ENCODE results near the gene C19orf33.

The C19orf33 gene

DNA sequence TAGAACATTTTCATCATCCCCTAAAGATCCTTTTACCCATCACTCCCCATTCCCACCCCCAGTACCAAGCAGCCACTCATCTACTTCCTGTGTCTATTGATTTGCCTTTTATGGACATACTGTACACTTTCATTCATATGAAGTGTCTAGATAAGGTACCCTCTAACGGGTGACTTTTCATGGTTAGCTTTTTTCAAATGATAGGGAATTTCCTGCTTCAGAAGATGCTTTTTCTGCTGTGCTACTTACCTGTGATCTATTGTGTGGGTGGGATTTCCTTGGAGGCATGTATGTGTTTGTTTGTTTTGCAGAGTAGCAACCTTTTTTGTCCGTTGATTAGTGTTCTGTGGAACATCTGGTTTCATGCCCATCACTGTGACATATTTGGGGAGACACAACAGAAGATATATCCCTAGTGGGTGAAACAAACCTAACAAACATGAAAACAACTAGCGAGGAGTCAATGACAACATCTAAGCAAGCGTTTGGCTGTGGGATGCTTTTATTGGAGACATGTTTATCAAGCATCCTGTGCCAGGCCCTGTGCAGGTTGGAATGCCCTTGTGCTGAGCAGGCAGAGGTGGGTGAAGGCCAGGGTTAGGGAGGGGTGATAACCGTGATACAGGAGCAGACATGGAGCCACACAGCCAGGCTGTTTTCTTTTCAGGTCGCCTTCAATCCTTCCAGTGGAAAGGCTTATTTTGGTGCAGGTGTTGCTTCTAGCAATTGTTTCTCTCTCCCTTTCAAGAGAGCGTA is 22.1 kb upstream of the C19orf33 start:
- no peaks in the 10 kb centered on the region for H3K27me3 ChIP-seq (ENCODE audit: insufficient read depth, low read length)
- H3K79me2 ChIP-seq (ENCODE audit: control insufficient read depth, insufficient read depth, low read length, unreplicated experiment) = no peaks in the 10 kb centered on the region
- no peak overlapping the region for H2AFZ ChIP-seq (ENCODE audit: low read length, unreplicated experiment)
- no peaks in the 10 kb centered on the region for H3K36me3 ChIP-seq (ENCODE audit: insufficient read depth, low read length)
- no peak overlapping the region for H3K27ac ChIP-seq (ENCODE audit: low read depth, low read length)
- peaks cover 19% of the 10 kb centered on the region for H3K4me1 ChIP-seq (ENCODE audit: control insufficient read depth, insufficient read depth, low read length, unreplicated experiment)
- H3K4me3 ChIP-seq (ENCODE audit: low read depth, low read length) = no peak overlapping the region

DNA sequence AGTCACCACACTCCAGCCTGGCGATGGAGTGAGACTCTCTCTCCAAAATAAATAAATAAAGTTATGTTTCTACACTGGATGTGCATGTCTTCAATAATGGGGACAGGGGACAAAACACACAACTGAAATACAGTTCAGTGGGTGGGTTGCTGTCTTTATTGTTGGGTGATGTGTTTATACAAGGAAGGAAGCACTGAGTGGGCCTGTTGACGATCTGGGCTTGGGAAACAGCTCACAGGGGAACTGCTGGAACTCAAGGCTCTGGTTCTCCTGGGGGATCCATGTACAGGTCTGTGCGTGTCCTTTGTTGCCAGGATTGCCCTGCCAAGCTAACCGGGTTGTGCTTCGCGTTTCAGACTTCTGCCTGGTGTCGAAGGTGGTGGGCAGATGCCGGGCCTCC is 20.8 kb upstream of the C19orf33 start:
- H3K36me3 ChIP-seq (ENCODE audit: insufficient read depth, low read length) = no peaks in the 10 kb centered on the region
- no peak overlapping the region for H3K27ac ChIP-seq (ENCODE audit: low read depth, low read length)
- H3K4me3 ChIP-seq (ENCODE audit: low read depth, low read length) = no peak overlapping the region
- H3K27me3 ChIP-seq (ENCODE audit: insufficient read depth, low read length) = no peaks in the 10 kb centered on the region
- H3K79me2 ChIP-seq (ENCODE audit: control insufficient read depth, insufficient read depth, low read length, unreplicated experiment) = no peaks in the 10 kb centered on the region
- H3K4me1 ChIP-seq (ENCODE audit: control insufficient read depth, insufficient read depth, low read length, unreplicated experiment) = peaks cover 7% of the 10 kb centered on the region
- no peak overlapping the region for H2AFZ ChIP-seq (ENCODE audit: low read length, unreplicated experiment)

DNA sequence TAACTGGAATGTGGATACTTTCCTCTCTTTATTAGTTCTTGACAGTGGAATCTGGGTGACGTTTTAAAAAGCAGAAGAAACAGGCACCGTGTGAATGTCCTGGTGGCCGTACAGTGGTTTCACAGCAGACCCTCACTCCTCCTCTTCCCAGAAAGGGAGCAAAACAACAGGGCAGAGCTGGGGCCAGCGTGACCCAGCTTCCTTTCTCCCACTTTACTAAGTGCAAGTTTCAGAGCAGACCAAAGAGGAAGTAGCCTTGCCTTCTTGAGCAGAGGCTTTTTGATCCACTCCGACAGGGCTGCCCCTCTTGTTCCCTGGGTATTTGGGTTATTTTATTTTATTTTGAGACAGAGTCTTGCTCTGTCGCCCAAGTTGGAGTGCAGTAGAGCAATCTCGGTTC is 19.6 kb upstream of the C19orf33 start:
- no peaks in the 10 kb centered on the region for H3K79me2 ChIP-seq (ENCODE audit: control insufficient read depth, insufficient read depth, low read length, unreplicated experiment)
- no peaks in the 10 kb centered on the region for H3K27me3 ChIP-seq (ENCODE audit: insufficient read depth, low read length)
- no peaks in the 10 kb centered on the region for H3K36me3 ChIP-seq (ENCODE audit: insufficient read depth, low read length)
- no peak overlapping the region for H2AFZ ChIP-seq (ENCODE audit: low read length, unreplicated experiment)
- no peak overlapping the region for H3K27ac ChIP-seq (ENCODE audit: low read depth, low read length)
- no peak overlapping the region for H3K4me3 ChIP-seq (ENCODE audit: low read depth, low read length)
- peaks cover 3% of the 10 kb centered on the region for H3K4me1 ChIP-seq (ENCODE audit: control insufficient read depth, insufficient read depth, low read length, unreplicated experiment)

DNA sequence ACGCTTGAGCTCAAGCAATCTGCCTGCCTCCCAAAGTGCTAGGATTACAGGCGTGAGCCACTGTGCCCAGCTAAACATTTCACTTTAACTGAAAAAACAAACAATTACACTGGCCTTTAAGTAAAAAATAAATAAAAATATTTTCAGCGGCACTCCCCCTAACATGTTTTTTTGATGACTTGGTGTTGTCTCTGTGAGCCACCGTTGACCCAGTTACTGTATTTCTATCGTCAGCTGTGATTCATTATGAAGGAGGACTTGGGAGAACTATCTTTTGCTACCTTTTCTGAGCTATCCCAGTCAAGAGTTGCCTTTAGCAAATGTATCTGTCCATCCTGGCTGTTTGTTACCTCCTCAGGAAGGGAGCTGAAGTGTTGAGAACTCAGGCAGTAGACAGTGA is 18.5 kb upstream of the C19orf33 start:
- Histone ChIP-seq H3K27me3 (ENCODE audit: insufficient read depth, low read length) (no peaks in the 10 kb centered on the region), H3K27ac (ENCODE audit: low read depth, low read length) (no peak overlapping the region), H3K4me3 (ENCODE audit: low read depth, low read length) (no peak overlapping the region), H3K36me3 (ENCODE audit: insufficient read depth, low read length) (no peaks in the 10 kb centered on the region), H2AFZ (ENCODE audit: low read length, unreplicated experiment) (no peak overlapping the region), H3K79me2 (ENCODE audit: control insufficient read depth, insufficient read depth, low read length, unreplicated experiment) (no peaks in the 10 kb centered on the region), H3K4me1 (ENCODE audit: control insufficient read depth, insufficient read depth, low read length, unreplicated experiment) (peaks cover 9% of the 10 kb centered on the region)

DNA sequence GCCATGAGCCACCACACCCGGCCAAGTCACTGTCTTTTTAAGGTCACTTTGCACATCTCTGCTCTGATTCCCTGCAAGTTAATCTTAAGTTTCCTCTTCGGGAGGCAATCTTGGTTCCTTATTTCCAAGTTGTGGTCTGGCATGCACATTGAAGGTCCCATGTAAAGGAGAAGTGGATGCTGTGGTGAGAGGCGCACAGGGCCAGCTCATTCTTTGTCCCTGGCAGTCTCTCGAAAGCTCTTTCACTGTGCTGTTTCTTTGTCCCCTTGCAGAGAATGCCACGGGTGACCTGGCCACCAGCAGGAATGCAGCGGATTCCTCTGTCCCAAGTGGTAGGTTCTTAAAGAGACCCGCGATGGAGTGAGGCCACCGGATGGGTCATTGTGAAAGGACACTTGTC is 16.4 kb upstream of the C19orf33 start:
- peaks cover 14% of the 10 kb centered on the region for H3K4me1 ChIP-seq (ENCODE audit: control insufficient read depth, insufficient read depth, low read length, unreplicated experiment)
- no peak overlapping the region for H2AFZ ChIP-seq (ENCODE audit: low read length, unreplicated experiment)
- no peaks in the 10 kb centered on the region for H3K27me3 ChIP-seq (ENCODE audit: insufficient read depth, low read length)
- no peaks in the 10 kb centered on the region for H3K36me3 ChIP-seq (ENCODE audit: insufficient read depth, low read length)
- no peak overlapping the region for H3K27ac ChIP-seq (ENCODE audit: low read depth, low read length)
- no peaks in the 10 kb centered on the region for H3K79me2 ChIP-seq (ENCODE audit: control insufficient read depth, insufficient read depth, low read length, unreplicated experiment)
- H3K4me3 ChIP-seq (ENCODE audit: low read depth, low read length) = no peak overlapping the region

DNA sequence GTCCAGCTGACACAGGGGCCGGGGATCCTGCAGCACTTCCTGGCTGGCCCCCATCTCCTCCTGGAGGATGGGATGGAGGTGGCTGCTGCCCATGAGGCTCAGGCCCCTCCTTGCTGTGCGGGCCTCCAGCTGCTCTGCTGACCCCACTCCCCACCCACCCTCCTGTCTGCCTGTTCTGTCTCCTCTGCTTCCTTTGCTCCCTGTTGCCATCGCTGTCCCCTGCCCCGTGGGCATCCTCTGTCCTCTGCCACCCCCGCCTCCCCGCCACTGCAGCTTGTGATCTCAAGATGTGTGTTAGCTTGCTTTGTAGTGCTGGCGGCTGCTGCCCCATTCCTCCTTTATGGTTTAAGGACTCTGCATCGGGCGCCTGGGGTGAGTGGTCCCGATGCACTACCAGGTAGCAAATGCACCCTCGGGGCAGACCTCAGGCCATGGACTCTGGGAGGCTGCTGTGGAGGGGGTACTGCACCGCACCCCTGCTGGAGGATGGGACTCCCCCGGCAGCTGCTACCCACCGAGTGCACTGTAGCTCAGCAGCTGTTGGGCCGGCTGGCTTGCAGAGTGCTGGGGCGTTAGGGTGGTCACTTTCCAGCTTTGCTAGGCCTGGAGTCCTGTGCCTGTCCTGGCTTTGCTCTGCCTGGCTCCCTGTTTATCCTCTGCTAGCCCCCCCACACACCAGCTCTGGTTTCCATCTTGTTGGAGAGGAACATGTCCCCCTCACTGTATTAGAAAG is 15.8 kb upstream of the C19orf33 start:
- Histone ChIP-seq H3K4me1 (ENCODE audit: control insufficient read depth, insufficient read depth, low read length, unreplicated experiment) (peaks cover 14% of the 10 kb centered on the region), H3K27ac (ENCODE audit: low read depth, low read length) (no peak overlapping the region), H3K27me3 (ENCODE audit: insufficient read depth, low read length) (no peaks in the 10 kb centered on the region), H2AFZ (ENCODE audit: low read length, unreplicated experiment) (no peak overlapping the region), H3K36me3 (ENCODE audit: insufficient read depth, low read length) (no peaks in the 10 kb centered on the region), H3K4me3 (ENCODE audit: low read depth, low read length) (no peak overlapping the region), H3K79me2 (ENCODE audit: control insufficient read depth, insufficient read depth, low read length, unreplicated experiment) (no peaks in the 10 kb centered on the region)

DNA sequence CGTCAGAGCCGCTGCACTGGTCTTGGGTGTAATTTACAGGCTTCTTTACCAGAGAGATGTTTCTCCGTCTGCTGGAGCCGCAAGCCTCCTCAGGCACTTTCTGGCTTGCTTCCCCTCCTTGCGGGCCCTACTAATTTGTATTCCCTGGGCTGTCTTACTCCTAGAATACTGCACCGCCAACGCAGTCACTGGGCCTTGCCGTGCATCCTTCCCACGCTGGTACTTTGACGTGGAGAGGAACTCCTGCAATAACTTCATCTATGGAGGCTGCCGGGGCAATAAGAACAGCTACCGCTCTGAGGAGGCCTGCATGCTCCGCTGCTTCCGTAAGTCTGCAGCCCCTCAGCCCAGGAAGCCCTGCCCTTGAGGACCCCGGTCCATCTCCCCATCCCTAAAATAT is 14.1 kb upstream of the C19orf33 start:
- no peaks in the 10 kb centered on the region for H3K79me2 ChIP-seq (ENCODE audit: control insufficient read depth, insufficient read depth, low read length, unreplicated experiment)
- no peaks in the 10 kb centered on the region for H3K27me3 ChIP-seq (ENCODE audit: insufficient read depth, low read length)
- no peak overlapping the region for H2AFZ ChIP-seq (ENCODE audit: low read length, unreplicated experiment)
- no peak overlapping the region for H3K4me3 ChIP-seq (ENCODE audit: low read depth, low read length)
- H3K36me3 ChIP-seq (ENCODE audit: insufficient read depth, low read length) = no peaks in the 10 kb centered on the region
- H3K4me1 ChIP-seq (ENCODE audit: control insufficient read depth, insufficient read depth, low read length, unreplicated experiment) = peaks cover 14% of the 10 kb centered on the region
- H3K27ac ChIP-seq (ENCODE audit: low read depth, low read length) = peak overlapping the region; percentile 38; the same call in 1 of the 2 replicates

DNA sequence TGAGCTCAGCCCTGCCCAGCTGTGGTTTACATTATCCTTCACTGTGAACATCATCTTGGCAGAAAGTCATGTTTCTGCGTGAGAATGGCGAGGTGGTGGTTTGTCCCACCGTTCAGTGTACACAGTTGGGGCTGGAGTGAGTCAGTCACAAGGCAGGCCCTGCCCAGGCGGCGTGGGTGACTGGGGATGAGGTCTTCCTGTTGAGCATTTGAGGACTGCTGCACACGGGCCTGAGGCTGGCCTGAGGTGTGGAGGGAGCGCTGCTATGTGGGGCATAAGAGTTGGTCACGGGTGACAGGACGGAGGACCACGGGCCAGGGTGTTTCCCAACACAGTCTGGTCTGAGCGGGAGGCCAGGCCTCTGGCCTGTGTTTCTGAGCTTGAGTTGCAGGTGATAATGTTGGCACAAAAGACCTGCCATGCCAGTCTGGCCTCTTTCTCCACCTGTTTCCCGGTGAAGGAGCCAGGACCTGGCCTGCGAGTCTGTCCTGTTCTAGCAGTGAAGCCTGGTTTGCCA is 13.4 kb upstream of the C19orf33 start:
- peaks cover 13% of the 10 kb centered on the region for H3K4me1 ChIP-seq (ENCODE audit: control insufficient read depth, insufficient read depth, low read length, unreplicated experiment)
- H3K27me3 ChIP-seq (ENCODE audit: insufficient read depth, low read length) = no peaks in the 10 kb centered on the region
- no peaks in the 10 kb centered on the region for H3K36me3 ChIP-seq (ENCODE audit: insufficient read depth, low read length)
- H3K4me3 ChIP-seq (ENCODE audit: low read depth, low read length) = no peak overlapping the region
- peak overlapping the region; percentile 23 for H2AFZ ChIP-seq (ENCODE audit: low read length, unreplicated experiment)
- no peaks in the 10 kb centered on the region for H3K79me2 ChIP-seq (ENCODE audit: control insufficient read depth, insufficient read depth, low read length, unreplicated experiment)
- peak overlapping the region; percentile 38; the same call in 1 of the 2 replicates for H3K27ac ChIP-seq (ENCODE audit: low read depth, low read length)

DNA sequence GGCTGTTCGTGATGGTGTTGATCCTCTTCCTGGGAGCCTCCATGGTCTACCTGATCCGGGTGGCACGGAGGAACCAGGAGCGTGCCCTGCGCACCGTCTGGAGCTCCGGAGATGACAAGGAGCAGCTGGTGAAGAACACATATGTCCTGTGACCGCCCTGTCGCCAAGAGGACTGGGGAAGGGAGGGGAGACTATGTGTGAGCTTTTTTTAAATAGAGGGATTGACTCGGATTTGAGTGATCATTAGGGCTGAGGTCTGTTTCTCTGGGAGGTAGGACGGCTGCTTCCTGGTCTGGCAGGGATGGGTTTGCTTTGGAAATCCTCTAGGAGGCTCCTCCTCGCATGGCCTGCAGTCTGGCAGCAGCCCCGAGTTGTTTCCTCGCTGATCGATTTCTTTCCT is 12.2 kb upstream of the C19orf33 start:
- H2AFZ ChIP-seq (ENCODE audit: low read length, unreplicated experiment) = no peak overlapping the region
- no peak overlapping the region for H3K4me3 ChIP-seq (ENCODE audit: low read depth, low read length)
- H3K79me2 ChIP-seq (ENCODE audit: control insufficient read depth, insufficient read depth, low read length, unreplicated experiment) = no peaks in the 10 kb centered on the region
- no peaks in the 10 kb centered on the region for H3K36me3 ChIP-seq (ENCODE audit: insufficient read depth, low read length)
- H3K27me3 ChIP-seq (ENCODE audit: insufficient read depth, low read length) = no peaks in the 10 kb centered on the region
- H3K27ac ChIP-seq (ENCODE audit: low read depth, low read length) = no peak overlapping the region
- H3K4me1 ChIP-seq (ENCODE audit: control insufficient read depth, insufficient read depth, low read length, unreplicated experiment) = peaks cover 10% of the 10 kb centered on the region

DNA sequence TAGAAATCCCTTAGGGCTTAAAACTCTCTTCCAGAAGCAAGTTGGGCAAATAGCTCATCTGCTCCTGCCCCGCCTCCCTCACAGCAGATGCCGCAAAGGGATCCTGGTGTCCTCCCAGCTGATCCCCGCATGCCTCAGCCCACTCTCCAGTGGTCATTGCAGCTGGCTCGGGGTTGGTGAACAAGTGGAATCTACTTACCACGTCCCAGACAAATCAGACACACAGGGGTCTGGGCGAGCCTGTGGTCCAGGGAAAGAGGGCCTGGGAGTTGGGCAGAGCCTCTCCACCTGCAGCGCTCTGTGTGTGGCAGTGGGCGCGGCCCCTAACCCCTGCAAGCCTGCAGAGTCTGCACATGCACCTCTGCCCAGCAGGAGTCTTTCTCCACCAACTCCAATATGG is 10.8 kb upstream of the C19orf33 start:
- peaks cover 10% of the 10 kb centered on the region for H3K4me1 ChIP-seq (ENCODE audit: control insufficient read depth, insufficient read depth, low read length, unreplicated experiment)
- H3K27ac ChIP-seq (ENCODE audit: low read depth, low read length) = no peak overlapping the region
- no peaks in the 10 kb centered on the region for H3K27me3 ChIP-seq (ENCODE audit: insufficient read depth, low read length)
- H3K4me3 ChIP-seq (ENCODE audit: low read depth, low read length) = no peak overlapping the region
- H3K79me2 ChIP-seq (ENCODE audit: control insufficient read depth, insufficient read depth, low read length, unreplicated experiment) = no peaks in the 10 kb centered on the region
- no peak overlapping the region for H2AFZ ChIP-seq (ENCODE audit: low read length, unreplicated experiment)
- no peaks in the 10 kb centered on the region for H3K36me3 ChIP-seq (ENCODE audit: insufficient read depth, low read length)

DNA sequence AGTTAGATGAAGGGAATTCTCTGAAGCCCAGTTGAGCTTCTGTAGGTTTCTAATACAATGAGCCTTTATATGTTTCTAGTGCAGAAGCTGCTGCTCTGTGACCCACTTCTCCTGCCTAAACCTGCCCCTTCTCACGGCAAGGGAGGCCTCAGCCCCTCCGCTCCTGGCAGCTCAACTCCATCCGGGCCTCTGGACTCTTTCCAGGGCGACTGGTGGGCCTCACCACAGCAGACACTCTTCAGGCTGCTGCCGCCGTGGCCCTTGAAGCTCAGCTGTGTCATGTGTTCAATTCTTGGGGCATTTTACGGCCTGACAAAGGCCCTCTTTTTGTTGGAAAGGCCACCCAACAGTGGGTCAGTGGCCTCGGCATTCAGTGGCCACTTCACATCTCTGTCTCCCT is 10.0 kb upstream of the C19orf33 start:
- Histone ChIP-seq H3K36me3 (ENCODE audit: insufficient read depth, low read length) (no peaks in the 10 kb centered on the region), H2AFZ (ENCODE audit: low read length, unreplicated experiment) (no peak overlapping the region), H3K27ac (ENCODE audit: low read depth, low read length) (no peak overlapping the region), H3K4me3 (ENCODE audit: low read depth, low read length) (no peak overlapping the region), H3K27me3 (ENCODE audit: insufficient read depth, low read length) (no peaks in the 10 kb centered on the region), H3K79me2 (ENCODE audit: control insufficient read depth, insufficient read depth, low read length, unreplicated experiment) (no peaks in the 10 kb centered on the region), H3K4me1 (ENCODE audit: control insufficient read depth, insufficient read depth, low read length, unreplicated experiment) (peaks cover 10% of the 10 kb centered on the region)
